22Rv1 (cell line): Measurements from ENCODE around the gene VSIG8.
A peak's percentile ranks its signal among the peaks of the same experiment; 100 is the strongest.

ENCODE experiments used
- H3K27ac ChIP-seq: fragments of 450-650 bp; 2 replicates; pipeline ENCODE4 v1.5.1; 2017
- CTCF ChIP-seq: fragments of 450-650 bp; IDR thresholded peaks from 2 replicates; pipeline ENCODE4 v1.5.1; 2017; ENCODE audit warnings: mild to moderate bottlenecking
- ZFX ChIP-seq: fragments of 450-650 bp; IDR thresholded peaks from 2 replicates; pipeline ENCODE4 v1.6.1; 2017; ENCODE audit warnings: antibody characterized with exemption, borderline replicate concordance

Gene VSIG8

GRCh38 chr1:159817276-159818041, 45.0 kb downstream of the VSIG8 start:
- 0 out of 2 replicates have a peak overlapping the region, but pooled peaks have one; percentile 17 for H3K27ac ChIP-seq
- TF ChIP-seq CTCF, result no peak
- TF ChIP-seq ZFX, result no peak

GRCh38 chr1:159815926-159816325, 46.5 kb downstream of the VSIG8 start:
- H3K27ac ChIP-seq, result no peak overlapping the region
- TF ChIP-seq CTCF, result no peak
- no peak for TF ChIP-seq ZFX

- TF ChIP-seq ZFX, result no peak
- no peak for TF ChIP-seq CTCF
Measured at GRCh38 chr1:159804924-159805323, 57.5 kb downstream of the VSIG8 start.

More at GRCh38 chr1:159804924-159805323, 57.5 kb downstream of the VSIG8 start:
- H3K27ac ChIP-seq, result no peak overlapping the region
